Lower leg skin (tissue), 4 donors: Measurements from ENCODE around the gene PIK3CA. TPM values are rescaled to one million over a fixed set of nuclear protein-coding genes. Genes with fewer than 3 reads are reported as not detected.

ENCODE experiments used
- DNase-seq, 2 donors: peaks; one replicate each; pipeline ENCODE4 v3.0.0-alpha.2; 2019; ENCODE audit warnings: low spot score in 2 of 2
- H3K4me3 ChIP-seq: fragments of 200-600 bp; sonication (generic); 2 replicates; pipeline ENCODE4 v1.5.1; 2017; ENCODE audit warnings: mild to moderate bottlenecking, low read depth; ENCODE audit not compliant: poor library complexity, severe bottlenecking
- CTCF ChIP-seq, 3 donors: fragments of 450-650 bp; IDR thresholded peaks; one replicate each; pipeline ENCODE4 v1.5.1; 2016; ENCODE audit warnings: antibody characterized with exemption in 3 of 3, mild to moderate bottlenecking in 3 of 3, moderate library complexity in 2 of 3
- POLR2A ChIP-seq, 2 donors: fragments of 450-650 bp; IDR thresholded peaks; one replicate each; pipeline ENCODE4 v1.6.1; 2016 to 2017; ENCODE audit warnings: antibody characterized with exemption in 2 of 2, mild to moderate bottlenecking in 1 of 2, moderate library complexity in 1 of 2
- WGBS, 2 donors: methylation state at CpG; one replicate each; pipeline ENCODE4 v1.1.5; 2018; 5-methylcytosine and 5-hydroxymethylcytosine counted together
- intact Hi-C: fragments of 100-400 bp; cut with DNase I; formaldehyde crosslinking; loops from one replicate; pipeline ENCODE4 v1.15.0; 2023; ENCODE audit warnings: low total_unique reads
- total RNA-seq, 4 donors: library from RNA; depleted of rRNA; stranded (reverse); fragments of >200 nt; gene quantifications; one replicate each; pipeline ENCODE4 v1.1.0, GENCODE V29; 2016

PIK3CA gene
- total RNA-seq, 4 donors from 2014 or later = 18.4 to 22.4 (median 21.3) TPM

DNA sequence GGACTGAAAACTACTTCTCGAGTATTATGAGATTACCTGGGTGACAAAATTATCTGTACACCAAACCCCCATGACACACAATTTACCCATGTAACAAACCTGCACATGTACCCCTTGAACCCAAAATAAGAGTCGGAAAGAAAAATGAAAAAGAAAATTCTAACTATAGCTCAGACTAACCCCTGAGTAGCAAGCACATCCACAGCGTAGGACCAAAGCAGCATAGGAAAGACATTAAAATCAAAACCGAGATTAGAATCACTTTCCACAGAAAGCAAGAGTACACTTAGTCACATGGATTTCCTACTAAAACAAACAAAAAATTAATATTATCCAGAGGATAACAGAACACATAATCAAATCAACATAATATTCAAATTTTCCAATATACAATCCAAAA is 6.3 kb upstream of the PIK3CA start:
- no peak overlapping the region for H3K4me3 ChIP-seq
- 69 to 73% methylated on average over 4 of the region's 4 CpGs for WGBS, 2 donors
- intact Hi-C loops = loop anchor here (10.0 kb wide), 1 partner anchor 173 kb away; no protein-coding TSS in a partner anchor
- no peak for TF ChIP-seq CTCF (IDR thresholded peaks at IDR 0.05)
- DNase-seq = no peak

- TF ChIP-seq POLR2A (IDR thresholded peaks at IDR 0.05) = no peak
- TF ChIP-seq CTCF (IDR thresholded peaks at IDR 0.05) = no peak
- intact Hi-C loops = loop anchor here (10.0 kb wide), 1 partner anchor 168 kb away; no protein-coding TSS in a partner anchor
- H3K4me3 ChIP-seq = peak overlapping the region; percentile 39
- DNase-seq = peak in 1 of 2 donors; percentile 33
- 3 to 5% methylated on average over 16 of the region's 16 CpGs for WGBS, 2 donors
Measured at GRCh38 chr3:179146911-179147513, 1.1 kb upstream of the PIK3CA start.

GRCh38 chr3:179147514-179147872 is 664 bp upstream of the PIK3CA start:
- 0% methylated on average over 14 of the region's 14 CpGs for WGBS, 2 donors
- intact Hi-C loops = loop anchor here (10.0 kb wide), 1 partner anchor 167 kb away; no protein-coding TSS in a partner anchor
- TF ChIP-seq CTCF (IDR thresholded peaks at IDR 0.05) (no peak), POLR2A (IDR thresholded peaks at IDR 0.05) (no peak)

DNA sequence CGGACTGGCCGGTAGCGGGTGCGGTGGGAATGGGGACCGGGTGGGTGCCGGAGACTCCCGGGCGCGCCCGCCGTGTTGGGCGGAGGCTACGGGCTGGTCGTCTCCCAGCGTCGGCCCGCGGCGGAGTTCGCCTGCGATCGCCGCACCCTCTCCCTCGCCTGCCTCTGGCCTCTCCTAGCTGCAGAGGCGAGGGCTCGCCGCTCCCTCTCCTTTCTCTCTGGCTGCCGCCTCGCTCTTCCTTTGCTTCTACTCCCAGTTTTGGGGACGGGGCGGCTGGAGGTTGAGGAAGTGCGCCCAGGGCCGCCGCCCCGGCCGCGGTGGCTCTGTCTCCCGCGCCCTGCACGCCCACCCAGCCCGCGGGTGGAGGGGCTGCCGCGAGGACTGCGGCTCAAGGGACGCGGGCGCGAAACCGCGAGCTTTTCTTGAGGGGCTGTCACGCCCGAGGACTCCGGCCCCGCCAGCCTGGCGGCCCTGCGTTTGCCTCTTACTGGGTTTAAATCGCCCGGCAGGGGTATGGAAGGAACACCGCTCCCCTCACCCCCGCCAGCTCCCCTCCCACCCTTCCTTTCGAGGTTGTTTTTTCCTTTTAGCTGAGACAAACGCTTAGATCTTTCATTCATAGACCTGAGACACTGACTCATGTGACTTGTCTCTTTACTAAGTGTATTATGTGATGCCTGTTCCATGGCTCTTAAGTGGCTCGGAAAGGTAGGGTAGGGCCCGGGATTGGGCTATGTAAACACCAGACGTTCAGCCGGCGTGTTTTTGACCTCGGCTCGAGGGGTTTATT is 654 bp downstream of the PIK3CA start:
- H3K4me3 ChIP-seq = peak overlapping the region; percentile 99
- TF ChIP-seq CTCF (IDR thresholded peaks at IDR 0.05) (no peak), POLR2A (IDR thresholded peaks at IDR 0.05) (no peak)
- intact Hi-C loops = loop anchor here (10.0 kb wide), 1 partner anchor 166 kb away; no protein-coding TSS in a partner anchor
- 0% methylated on average over 37 to 53 of the region's 70 CpGs for WGBS, 2 donors
- DNase-seq = peak; percentile 27 to 88

More at GRCh38 chr3:179147514-179147872, 664 bp upstream of the PIK3CA start:
- peak in 1 of 2 donors; percentile 86 for DNase-seq
- peak overlapping the region; percentile 39 for H3K4me3 ChIP-seq

GRCh38 chr3:179149406-179149867 is 1.3 kb downstream of the PIK3CA start:
- TF ChIP-seq POLR2A (IDR thresholded peaks at IDR 0.05) (no peak), CTCF (IDR thresholded peaks at IDR 0.05) (no peak)
- WGBS, 2 donors = 1% methylated on average over 9 of the region's 9 CpGs
- peak in 1 of 2 donors; percentile 29 for DNase-seq
- H3K4me3 ChIP-seq = peak overlapping the region; percentile 99
- intact Hi-C loops = loop anchor here (10.0 kb wide), 1 partner anchor 165 kb away; no protein-coding TSS in a partner anchor
